DMS153 (cell line): ENCODE measurements around the gene NUDT22.

Experiments used
- DNase-seq: peaks from one replicate; lab custom pipeline; 2025; lab: John Stamatoyannopoulos, UW

The NUDT22 gene

DNA sequence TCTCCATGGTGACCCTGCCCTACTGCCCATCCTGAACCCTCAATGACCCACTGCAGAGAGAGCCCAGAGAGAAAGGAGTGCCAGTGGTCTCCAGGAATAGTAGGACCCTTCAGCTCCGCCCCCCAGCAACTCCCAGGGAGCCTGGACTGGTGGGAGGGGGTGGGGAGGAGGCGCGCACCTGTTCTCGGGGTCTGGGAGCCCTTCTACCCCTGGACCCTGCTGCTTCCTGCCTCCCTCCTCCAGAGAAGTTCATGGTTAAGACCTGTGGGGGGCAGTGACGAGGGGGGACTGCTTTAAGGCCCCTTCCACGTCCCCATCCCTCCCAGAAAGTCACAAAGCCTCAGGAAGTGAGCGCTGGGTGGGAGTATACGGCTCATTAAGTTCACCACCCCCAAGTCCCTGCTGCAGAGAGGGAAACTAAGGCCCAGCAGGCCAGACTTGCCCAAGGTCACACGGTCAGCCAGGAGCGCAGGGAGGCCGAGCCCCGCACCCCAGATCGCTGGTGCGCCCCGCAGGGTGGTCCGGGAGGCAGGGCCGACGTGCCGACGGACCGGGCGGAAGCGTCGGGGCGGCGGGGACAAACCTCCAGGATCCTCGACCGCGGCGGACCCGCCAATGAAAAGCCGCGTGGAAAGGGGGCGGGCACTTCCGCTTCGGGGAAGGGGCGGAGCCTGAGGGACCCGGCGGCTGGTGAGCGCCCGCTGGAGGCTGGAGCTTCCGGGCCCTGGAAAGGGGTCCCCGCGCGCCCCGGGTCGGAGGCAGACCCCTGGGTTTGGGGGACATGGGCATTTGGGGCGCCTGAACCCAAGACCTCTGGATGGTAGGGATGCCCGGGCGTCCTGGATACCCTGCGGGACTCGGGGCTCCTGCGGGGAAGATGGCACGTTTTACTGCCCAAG lies at the start of gene NUDT22, which contains the start of gene TRPT1:
Gene NUDT22, plus strand, starts transcription at position 667 of the 899 bp plus-strand sequence. CDS start 379 bp downstream, outside the sequence.
Gene TRPT1, minus strand, starts transcription at position 579 of the 899 bp plus-strand sequence. Its CDS starts 326 bp downstream, at position 253.
- DNase-seq = peak; percentile 68

- no peak for DNase-seq
These were observed 49.3 kb upstream of the NUDT22 start for GRCh38 chr11:64176751-64177150.

- DNase-seq = no peak
These were observed 47.9 kb upstream of the NUDT22 start for GRCh38 chr11:64178203-64178602.

DNA sequence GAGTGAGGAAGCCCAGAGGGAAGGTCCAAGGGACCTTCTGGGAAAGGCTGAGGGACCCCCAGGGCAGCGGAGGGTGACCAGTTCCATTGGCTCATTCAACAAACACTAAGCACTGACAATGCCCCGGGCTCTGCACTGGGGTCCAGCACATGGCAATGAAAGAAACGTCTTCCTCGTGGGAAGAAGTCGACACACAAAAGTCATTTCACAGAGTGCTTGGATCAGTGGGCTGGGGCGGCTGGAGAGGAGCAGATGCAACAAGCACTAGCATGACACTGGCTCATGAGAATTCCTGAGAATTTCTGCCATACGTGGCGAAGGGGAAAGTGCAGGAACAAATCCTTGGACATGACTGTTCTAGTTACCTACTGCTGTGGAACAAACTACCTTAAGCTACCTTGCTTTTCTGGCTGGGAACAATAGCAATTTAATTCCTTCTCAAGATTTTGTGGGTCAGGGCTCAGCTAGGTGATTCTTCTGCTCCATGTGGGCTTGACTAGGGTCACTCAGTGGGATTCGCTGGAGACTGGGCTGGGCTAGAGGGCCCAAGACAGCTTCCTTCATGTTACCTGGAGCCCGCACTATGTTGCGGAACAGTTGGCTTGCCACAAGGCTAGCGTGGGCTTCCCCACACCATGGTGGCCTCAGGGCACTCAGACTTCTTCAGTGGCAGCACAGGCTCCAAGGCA lies 47.0 kb upstream of the NUDT22 start:
- no peak for DNase-seq

GRCh38 chr11:64180891-64181290 lies 45.2 kb upstream of the NUDT22 start:
- DNase-seq = no peak

DNA sequence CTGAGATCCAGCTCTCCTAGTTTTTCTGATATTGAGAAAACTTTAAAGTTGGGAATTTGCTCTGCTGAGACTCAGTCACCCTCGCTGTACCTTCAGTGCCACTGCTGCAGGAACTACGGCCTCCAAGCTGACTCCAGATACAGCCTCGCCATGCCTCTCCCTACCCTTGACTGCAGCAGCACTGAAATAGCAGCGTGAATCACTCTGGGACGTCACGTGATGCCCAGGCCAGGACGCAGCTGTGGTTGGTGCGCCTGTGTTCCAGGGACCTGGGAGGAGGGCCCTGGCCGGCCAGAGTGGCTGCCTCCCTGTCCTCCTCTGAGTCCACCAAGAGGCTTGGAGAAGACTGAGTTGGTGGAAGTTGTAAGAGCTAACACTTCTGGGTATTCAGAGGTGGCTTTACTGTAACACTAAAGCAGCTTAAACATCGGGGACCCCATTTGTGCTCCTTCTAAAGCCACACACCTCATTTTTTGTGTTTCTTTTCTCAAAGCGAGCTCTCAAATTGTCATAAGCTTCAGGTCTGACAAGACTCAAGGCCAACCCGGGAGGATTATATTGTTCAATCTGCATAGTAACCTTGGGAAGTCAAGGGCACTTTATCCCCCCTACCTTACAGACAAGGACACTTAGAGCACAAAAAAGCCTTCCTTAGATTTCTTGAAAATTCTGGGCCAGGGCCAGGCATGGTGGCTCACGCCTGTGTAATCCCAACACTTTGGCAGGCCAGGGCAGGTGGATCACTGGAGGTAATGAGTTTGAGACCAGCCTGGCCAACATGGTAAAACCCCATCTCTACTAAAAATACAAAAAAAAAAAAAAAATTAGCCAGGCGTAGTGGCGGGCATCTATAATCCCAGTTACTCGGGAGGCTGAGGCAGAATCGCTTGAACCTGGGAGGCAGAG lies 44.3 kb upstream of the NUDT22 start:
- peak; percentile 65 for DNase-seq

GRCh38 chr11:64183890-64184289 lies 42.2 kb upstream of the NUDT22 start:
- DNase-seq = no peak

DNA sequence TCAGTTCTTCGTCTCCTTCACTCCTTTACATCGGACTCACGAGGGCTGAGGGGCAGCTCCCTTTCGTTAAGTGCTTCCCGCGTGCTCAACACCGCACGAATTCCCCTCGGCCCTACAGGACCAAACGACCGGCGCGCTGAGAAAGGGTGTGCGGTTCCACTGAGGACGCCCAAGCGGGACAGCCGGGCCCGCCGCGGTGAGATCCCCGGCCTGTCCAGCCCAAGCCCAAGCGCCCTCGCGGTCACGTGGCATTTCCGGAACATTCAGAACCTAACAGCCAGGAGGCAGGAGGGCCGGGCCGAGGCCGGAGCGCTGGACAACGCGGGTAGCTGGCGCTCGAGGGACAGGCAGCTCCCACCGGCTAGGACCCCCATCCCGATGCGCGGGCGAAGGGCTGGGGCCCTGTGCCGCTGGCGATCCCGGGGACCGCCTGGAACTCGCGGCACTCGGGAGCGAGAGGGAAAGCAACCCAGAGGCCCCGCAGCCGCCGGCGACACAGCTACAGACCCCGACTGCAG lies 40.8 kb upstream of the NUDT22 start:
- DNase-seq = peak; percentile 45

GRCh38 chr11:64185693-64186491 lies 40.2 kb upstream of the NUDT22 start, which contains the start of gene STIP1:
TSS of gene STIP1 (plus strand) at chr11:64186171. CDS start at chr11:64186262, 91 bp downstream.
- peak; percentile 100 for DNase-seq

GRCh38 chr11:64186492-64187165 lies 39.4 kb upstream of the NUDT22 start:
- no peak for DNase-seq

- no peak for DNase-seq
These were observed 33.6 kb upstream of the NUDT22 start for GRCh38 chr11:64192434-64192833.

- DNase-seq = no peak
These were observed 29.4 kb upstream of the NUDT22 start for GRCh38 chr11:64196626-64197025.

DNA sequence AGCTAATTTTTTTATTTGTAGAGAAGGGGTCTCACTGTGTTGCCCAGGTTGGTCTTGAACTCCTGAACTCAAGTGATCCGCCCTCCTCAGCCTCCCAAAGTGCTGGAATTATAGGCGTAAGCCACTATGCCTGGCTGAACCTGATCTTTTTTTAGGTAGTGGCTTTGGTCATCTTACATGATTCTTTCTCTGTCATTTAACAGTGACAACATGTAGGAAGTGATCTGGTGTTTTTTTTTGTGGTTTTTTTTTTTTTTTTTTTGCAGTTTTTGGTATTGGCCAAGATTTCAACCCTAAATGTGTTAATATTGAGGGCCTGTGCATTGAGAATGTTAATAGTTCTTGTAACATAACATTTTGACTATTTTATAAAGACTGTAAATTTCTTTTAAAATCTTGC lies 27.6 kb upstream of the NUDT22 start:
- no peak for DNase-seq

GRCh38 chr11:64201543-64201942 lies 24.5 kb upstream of the NUDT22 start:
- no peak for DNase-seq

- no peak for DNase-seq
These were observed 23.1 kb upstream of the NUDT22 start for GRCh38 chr11:64202992-64203391.

GRCh38 chr11:64203421-64204079 lies 22.5 kb upstream of the NUDT22 start:
- no peak for DNase-seq

- no peak for DNase-seq
These were observed 22.0 kb upstream of the NUDT22 start for GRCh38 chr11:64204080-64204440.

DNA sequence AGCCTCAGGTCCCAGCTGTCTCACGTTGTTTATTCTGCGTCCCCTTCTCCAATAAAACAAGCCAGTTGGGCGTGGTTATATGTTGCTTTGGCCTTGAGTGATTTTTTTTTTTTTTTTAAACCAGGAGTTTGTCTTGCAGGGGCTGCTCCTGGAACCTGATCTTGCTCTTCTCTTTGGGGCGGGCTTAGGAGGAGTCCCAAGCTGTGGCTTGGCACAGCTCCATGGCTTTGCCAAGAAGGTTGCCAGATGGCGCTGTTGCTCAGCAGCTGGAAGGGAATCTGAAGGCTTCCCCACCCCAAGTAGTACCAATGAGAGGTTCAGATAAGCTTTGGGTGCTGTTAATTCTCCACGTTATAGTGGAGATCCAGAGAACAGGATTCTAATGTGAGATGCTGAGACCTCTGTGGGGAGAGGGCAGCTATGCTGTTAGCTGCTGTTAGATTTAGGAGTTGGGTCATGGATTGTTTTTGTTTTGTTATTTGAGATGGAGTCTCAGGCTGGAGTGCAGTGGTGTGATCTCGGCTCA lies 21.5 kb upstream of the NUDT22 start:
- peak; percentile 71 for DNase-seq

DNA sequence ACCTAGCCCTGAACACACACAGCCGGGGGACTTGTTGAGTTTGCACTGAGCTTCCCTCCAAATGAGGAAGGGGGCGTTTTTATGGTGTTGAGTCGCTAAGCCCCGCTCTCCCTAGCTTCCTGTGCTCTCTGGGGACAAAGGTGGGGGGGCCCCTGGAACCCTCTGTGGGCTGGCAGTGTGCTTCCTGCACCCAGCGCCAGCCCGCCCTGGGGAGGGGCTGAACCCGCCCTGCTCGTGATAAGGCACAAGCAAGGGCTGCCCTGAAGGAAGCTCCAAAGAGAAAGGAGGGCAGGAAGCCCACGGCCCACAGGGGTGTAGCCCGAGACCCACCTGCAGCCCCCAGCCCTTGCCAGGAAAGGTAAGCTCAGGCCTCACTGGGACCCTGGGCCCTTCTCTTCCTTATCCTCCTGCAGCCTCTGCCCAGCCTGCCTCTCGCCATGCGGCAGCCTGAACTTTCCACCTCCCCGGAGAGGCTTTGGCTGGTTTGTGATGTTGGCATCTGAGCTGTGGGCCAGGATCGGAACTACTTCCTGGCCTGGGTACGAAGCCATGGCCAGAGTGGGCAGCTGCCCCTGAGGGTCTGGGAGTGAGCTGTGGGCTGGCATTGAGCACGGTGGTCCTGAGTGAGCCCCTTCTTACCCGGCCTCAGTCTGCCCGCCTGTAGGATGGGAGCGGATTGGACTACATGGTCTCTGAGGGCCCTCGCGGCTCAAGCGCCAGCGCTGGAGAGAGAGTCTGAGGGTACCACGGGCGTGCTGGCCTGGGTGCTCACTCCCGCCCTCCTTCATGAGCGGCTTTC lies 19.4 kb upstream of the NUDT22 start, which contains the start of gene FERMT3:
Gene FERMT3, plus strand, starts transcription at position 265 of the 799 bp plus-strand sequence. CDS start 644 bp downstream, outside the sequence.
- no peak for DNase-seq
